ENCODE results near the gene CMYA5. TPM values are rescaled to one million over a fixed set of nuclear protein-coding genes. Genes with fewer than 3 reads are reported as not detected.

Gene CMYA5
- 10 to 100 TPM; 27.3 to 65.6 (median 42.9) TPM for total RNA-seq
- 10 to 100 TPM; 13.7 to 15.1 TPM for polyA plus RNA-seq
- long read RNA-seq, donor 1, partial matches to known transcripts: 13 of 36 reads
- long read RNA-seq, donor 1, other reads (novel, unspliced or antisense): 23 of 36 reads
- long read RNA-seq, donor 2: 0 reads
- long read RNA-seq, donor 3, partial matches to known transcripts: 2 of 13 reads
- long read RNA-seq, donor 3, other reads (novel, unspliced or antisense): 11 of 13 reads

DNA sequence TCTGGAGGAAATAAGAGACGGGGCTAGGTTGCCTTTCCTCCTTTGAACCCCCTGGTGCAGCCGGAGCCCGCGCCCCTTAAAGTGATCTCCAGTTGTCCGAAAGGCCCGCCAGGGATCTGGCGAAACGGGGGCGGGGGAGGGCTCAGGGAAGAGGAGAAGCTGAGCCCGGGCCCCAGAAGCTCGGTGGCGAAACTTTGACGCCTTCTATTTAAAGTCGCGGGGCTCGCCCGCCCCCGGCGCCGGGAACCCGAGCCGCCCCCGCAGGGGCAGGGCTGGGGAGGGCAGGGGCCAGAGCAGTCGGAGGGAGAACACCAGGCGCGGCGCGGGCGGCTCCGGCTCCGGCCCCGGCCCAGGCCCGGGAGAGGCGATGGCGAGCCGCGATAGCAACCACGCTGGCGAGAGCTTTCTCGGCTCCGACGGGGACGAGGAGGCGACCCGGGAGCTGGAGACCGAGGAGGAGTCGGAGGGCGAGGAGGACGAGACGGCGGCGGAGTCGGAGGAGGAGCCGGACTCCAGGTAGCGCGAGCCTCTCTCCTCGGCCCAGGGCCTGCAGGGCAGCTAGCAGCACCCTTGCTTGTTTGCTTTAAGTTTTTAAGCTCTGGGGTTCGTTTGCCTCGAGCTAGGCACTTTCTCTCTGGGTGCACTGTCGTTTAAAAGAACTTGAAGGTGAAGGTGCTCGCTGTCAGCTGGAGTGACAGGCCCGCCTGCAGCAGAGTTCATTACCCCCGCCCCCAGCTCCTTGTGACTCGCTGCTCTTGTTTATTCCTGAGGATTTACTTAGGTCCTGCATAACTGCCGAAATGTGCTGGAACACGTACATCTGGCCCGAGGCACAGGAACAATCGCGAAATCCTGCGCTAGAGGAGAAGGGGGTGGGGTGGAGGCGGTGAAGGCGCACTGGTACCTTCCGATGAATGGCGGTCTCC, at the start of gene CMYA5:
Gene CMYA5, plus strand, starts transcription at position 296 of the 926 bp plus-strand sequence. Its CDS starts 72 bp downstream, at position 368.
- intact Hi-C loops (cut with DNase I): no loop called here
- peak within 1 kb of the TSS; percentile 87 to 92 for H3K27ac ChIP-seq

GRCh38 chr5:79640571-79641055, 49.0 kb upstream of the CMYA5 start:
- Histone ChIP-seq H3K9me3 (no peaks in the 10 kb centered on the region), H3K36me3 (no peaks in the 10 kb centered on the region), H3K27ac (no peak overlapping the region), H3K4me3 (no peak overlapping the region), H3K4me1 (ENCODE audit: insufficient read depth) (peaks cover 1% of the 10 kb centered on the region), H3K27me3 (no peaks in the 10 kb centered on the region)
- intact Hi-C loops (cut with DNase I): no loop called here
- WGBS, 3 donors: 41 to 54% (median 42%) methylated on average over 4 of the region's 4 CpGs
- DNase-seq: no peak
- TF ChIP-seq, protein P1, sequence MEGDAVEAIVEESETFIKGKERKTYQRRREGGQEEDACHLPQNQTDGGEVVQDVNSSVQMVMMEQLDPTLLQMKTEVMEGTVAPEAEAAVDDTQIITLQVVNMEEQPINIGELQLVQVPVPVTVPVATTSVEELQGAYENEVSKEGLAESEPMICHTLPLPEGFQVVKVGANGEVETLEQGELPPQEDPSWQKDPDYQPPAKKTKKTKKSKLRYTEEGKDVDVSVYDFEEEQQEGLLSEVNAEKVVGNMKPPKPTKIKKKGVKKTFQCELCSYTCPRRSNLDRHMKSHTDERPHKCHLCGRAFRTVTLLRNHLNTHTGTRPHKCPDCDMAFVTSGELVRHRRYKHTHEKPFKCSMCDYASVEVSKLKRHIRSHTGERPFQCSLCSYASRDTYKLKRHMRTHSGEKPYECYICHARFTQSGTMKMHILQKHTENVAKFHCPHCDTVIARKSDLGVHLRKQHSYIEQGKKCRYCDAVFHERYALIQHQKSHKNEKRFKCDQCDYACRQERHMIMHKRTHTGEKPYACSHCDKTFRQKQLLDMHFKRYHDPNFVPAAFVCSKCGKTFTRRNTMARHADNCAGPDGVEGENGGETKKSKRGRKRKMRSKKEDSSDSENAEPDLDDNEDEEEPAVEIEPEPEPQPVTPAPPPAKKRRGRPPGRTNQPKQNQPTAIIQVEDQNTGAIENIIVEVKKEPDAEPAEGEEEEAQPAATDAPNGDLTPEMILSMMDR (IDR thresholded peaks at IDR 0.05): no peak
- no peak for TF ChIP-seq EP300 (IDR thresholded peaks at IDR 0.05)
- TF ChIP-seq POLR2A (IDR thresholded peaks at IDR 0.05): no peak

More for the DNA sequence above, at the start of gene CMYA5:
- Histone ChIP-seq H3K36me3 (no peaks in the 10 kb centered on the region), H3K4me3 (peak within 1 kb of the TSS; percentile 49), H3K9me3 (no peaks in the 10 kb centered on the region), H3K27me3 (no peaks in the 10 kb centered on the region), H3K4me1 (ENCODE audit: insufficient read depth) (peaks cover 12% of the 10 kb centered on the region)
- TF ChIP-seq POLR2A (IDR thresholded peaks at IDR 0.05) (peak; percentile 43), EP300 (IDR thresholded peaks at IDR 0.05) (no peak)
- DNase-seq: peak; percentile 73 to 80 (median 77)
- 6 to 13% (median 10%) methylated on average over 72 to 74 of the region's 74 CpGs for WGBS, 3 donors

GRCh38 chr5:79641414-79641813, 48.2 kb upstream of the CMYA5 start:
- Histone ChIP-seq H3K4me1 (ENCODE audit: insufficient read depth) (peaks cover 1% of the 10 kb centered on the region), H3K4me3 (no peak overlapping the region), H3K27ac (no peak overlapping the region), H3K27me3 (no peaks in the 10 kb centered on the region), H3K36me3 (no peaks in the 10 kb centered on the region), H3K9me3 (no peaks in the 10 kb centered on the region)
- intact Hi-C loops (cut with DNase I): no loop called here
- 80 to 83% (median 81%) methylated on average over 1 of the region's 1 CpG for WGBS, 3 donors
- DNase-seq: no peak
- TF ChIP-seq, protein P1 (IDR thresholded peaks at IDR 0.05): no peak
- TF ChIP-seq EP300 (IDR thresholded peaks at IDR 0.05) (no peak), POLR2A (IDR thresholded peaks at IDR 0.05) (no peak)

DNA sequence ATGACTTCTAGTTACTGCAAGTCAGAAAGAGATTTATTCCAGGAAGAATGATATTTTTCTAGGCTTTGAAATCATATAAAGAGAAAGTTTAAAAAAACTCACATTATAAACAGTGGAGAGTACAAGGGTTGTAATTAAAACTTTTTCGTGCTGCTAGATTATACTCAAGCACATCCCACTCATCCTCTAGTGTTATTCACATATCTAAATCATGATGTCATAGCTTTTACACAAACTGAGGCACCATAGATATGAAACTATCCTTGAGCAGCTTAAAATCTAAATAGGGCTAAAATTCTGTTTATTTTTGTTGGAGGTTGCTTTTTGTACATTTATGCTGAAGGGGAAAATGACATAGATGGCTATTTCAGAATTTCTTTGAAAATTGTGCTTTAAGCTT, 47.4 kb upstream of the CMYA5 start:
- Histone ChIP-seq H3K36me3 (no peaks in the 10 kb centered on the region), H3K4me1 (ENCODE audit: insufficient read depth) (peaks cover 1% of the 10 kb centered on the region), H3K9me3 (no peaks in the 10 kb centered on the region), H3K27ac (no peak overlapping the region), H3K27me3 (no peaks in the 10 kb centered on the region), H3K4me3 (no peak overlapping the region)
- DNase-seq: no peak
- TF ChIP-seq POLR2A (IDR thresholded peaks at IDR 0.05): no peak
- TF ChIP-seq, protein P1 (IDR thresholded peaks at IDR 0.05): no peak
- TF ChIP-seq EP300 (IDR thresholded peaks at IDR 0.05): no peak
- intact Hi-C loops (cut with DNase I): no loop called here
- 19 to 34% (median 24%) methylated on average over 1 of the region's 1 CpG for WGBS, 3 donors

All from ovary (tissue), 10 donors.